ENCODE data around the gene CDH4.

CDH4 gene

GRCh38 chr20:61603715-61604114, 351.7 kb downstream of the CDH4 start:
- H3K4me3 ChIP-seq (ENCODE audit: extremely low read depth, insufficient read depth, low read length, poor library complexity, severe bottlenecking): no peak overlapping the region
- H3K27ac ChIP-seq (ENCODE audit: low read depth, low read length, severe bottlenecking): no peak overlapping the region
- H3K4me1 ChIP-seq (ENCODE audit: control insufficient read depth, insufficient read depth, low read length, poor library complexity, severe bottlenecking): no peaks in the 10 kb centered on the region
- H3K9me3 ChIP-seq (ENCODE audit: control insufficient read depth, low read length): no peaks in the 10 kb centered on the region
- no peaks in the 10 kb centered on the region for H3K36me3 ChIP-seq (ENCODE audit: control insufficient read depth, insufficient read depth, low read length)
- WGBS, 2 experiments (ENCODE audit: insufficient coverage in 2 of 2): 83 to 100% methylated on average over 1 to 2 of the region's 5 CpGs

- no peak overlapping the region for H3K27ac ChIP-seq (ENCODE audit: low read depth, low read length, severe bottlenecking)
- H3K9me3 ChIP-seq (ENCODE audit: control insufficient read depth, low read length): no peaks in the 10 kb centered on the region
- no peaks in the 10 kb centered on the region for H3K4me1 ChIP-seq (ENCODE audit: control insufficient read depth, insufficient read depth, low read length, poor library complexity, severe bottlenecking)
- no peak overlapping the region for H3K4me3 ChIP-seq (ENCODE audit: extremely low read depth, insufficient read depth, low read length, poor library complexity, severe bottlenecking)
- no peaks in the 10 kb centered on the region for H3K36me3 ChIP-seq (ENCODE audit: control insufficient read depth, insufficient read depth, low read length)
- WGBS, 2 experiments (ENCODE audit: insufficient coverage in 2 of 2): 76 to 88% methylated on average over 2 to 7 of the region's 7 CpGs
Measured at GRCh38 chr20:61604549-61604948, 352.5 kb downstream of the CDH4 start.

GRCh38 chr20:61605283-61605682, 353.2 kb downstream of the CDH4 start:
- H3K9me3 ChIP-seq (ENCODE audit: control insufficient read depth, low read length): no peaks in the 10 kb centered on the region
- no peak overlapping the region for H3K27ac ChIP-seq (ENCODE audit: low read depth, low read length, severe bottlenecking)
- H3K4me3 ChIP-seq (ENCODE audit: extremely low read depth, insufficient read depth, low read length, poor library complexity, severe bottlenecking): no peak overlapping the region
- H3K4me1 ChIP-seq (ENCODE audit: control insufficient read depth, insufficient read depth, low read length, poor library complexity, severe bottlenecking): no peaks in the 10 kb centered on the region
- H3K36me3 ChIP-seq (ENCODE audit: control insufficient read depth, insufficient read depth, low read length): no peaks in the 10 kb centered on the region

- no peak overlapping the region for H3K27ac ChIP-seq (ENCODE audit: low read depth, low read length, severe bottlenecking)
- no peaks in the 10 kb centered on the region for H3K4me1 ChIP-seq (ENCODE audit: control insufficient read depth, insufficient read depth, low read length, poor library complexity, severe bottlenecking)
- H3K36me3 ChIP-seq (ENCODE audit: control insufficient read depth, insufficient read depth, low read length): no peaks in the 10 kb centered on the region
- H3K4me3 ChIP-seq (ENCODE audit: extremely low read depth, insufficient read depth, low read length, poor library complexity, severe bottlenecking): no peak overlapping the region
- H3K9me3 ChIP-seq (ENCODE audit: control insufficient read depth, low read length): no peaks in the 10 kb centered on the region
- 86 to 94% methylated on average over 10 to 11 of the region's 12 CpGs for WGBS, 2 experiments (ENCODE audit: insufficient coverage in 2 of 2)
Measured at GRCh38 chr20:61605862-61606557, 353.9 kb downstream of the CDH4 start.

DNA sequence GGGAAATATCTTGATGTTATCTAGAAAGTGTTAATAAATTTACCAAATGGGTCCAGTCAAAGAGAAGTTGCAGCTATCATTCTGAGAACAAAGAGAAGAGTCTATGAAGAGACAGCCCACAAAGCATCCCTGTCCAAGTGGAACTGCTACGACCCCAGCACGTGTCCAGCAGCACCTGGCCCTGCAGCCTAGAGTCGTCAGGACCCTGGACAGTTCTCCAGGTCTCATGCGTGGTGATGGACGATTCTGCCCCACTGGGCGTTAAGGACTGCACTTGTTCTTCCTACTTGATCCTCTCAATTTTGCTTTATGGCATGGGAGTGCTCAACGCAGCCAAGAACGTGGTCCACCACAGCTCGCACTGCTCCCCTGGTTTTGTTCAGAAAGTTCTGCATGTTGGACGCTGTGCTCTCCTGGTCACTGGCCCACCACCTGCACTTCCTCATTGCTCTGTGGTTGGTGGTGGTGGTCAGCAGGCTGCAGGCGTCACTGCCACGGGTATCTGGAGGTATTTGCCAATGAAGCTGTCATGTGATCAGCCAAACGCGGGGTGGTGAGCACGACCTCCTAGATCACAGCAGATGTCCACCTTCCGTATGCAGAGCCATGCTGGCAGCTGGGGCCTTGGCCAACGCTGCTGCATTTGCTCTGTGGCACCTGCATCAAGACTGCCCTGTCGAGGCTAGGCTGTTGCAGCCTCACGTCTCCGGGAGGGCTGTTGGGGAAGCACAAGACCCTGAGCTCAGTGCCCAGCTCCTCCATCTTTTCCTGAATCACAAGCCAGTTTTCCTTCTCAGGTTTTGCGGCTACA, 356.4 kb downstream of the CDH4 start:
- no peak overlapping the region for H3K4me3 ChIP-seq (ENCODE audit: extremely low read depth, insufficient read depth, low read length, poor library complexity, severe bottlenecking)
- H3K27ac ChIP-seq (ENCODE audit: low read depth, low read length, severe bottlenecking): no peak overlapping the region
- H3K36me3 ChIP-seq (ENCODE audit: control insufficient read depth, insufficient read depth, low read length): no peaks in the 10 kb centered on the region
- 62 to 65% methylated on average over 20 to 21 of the region's 21 CpGs for WGBS, 2 experiments (ENCODE audit: insufficient coverage in 2 of 2)
- H3K4me1 ChIP-seq (ENCODE audit: control insufficient read depth, insufficient read depth, low read length, poor library complexity, severe bottlenecking): no peaks in the 10 kb centered on the region
- peaks cover 7% of the 10 kb centered on the region for H3K9me3 ChIP-seq (ENCODE audit: control insufficient read depth, low read length)

DNA sequence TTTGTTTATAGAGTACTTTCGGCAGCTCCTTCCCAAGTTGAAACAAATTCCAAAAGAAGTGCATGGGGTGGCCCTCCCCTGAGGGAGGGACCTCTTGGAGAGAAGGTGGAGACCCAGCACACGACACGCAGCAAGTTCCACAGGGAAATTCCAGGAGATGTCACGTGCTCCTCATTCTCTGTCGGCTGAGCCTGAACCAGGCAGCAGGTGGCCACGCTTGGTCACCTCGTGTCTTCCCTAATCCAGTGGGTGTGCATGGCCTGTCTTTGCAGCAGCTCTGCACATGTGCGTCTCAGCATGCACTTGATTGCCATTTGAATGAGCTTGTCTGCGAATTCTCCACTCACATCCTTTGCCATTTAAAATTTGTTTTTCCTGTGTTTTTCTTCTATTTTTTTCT, 357.4 kb downstream of the CDH4 start:
- no peak overlapping the region for H3K27ac ChIP-seq (ENCODE audit: low read depth, low read length, severe bottlenecking)
- H3K9me3 ChIP-seq (ENCODE audit: control insufficient read depth, low read length): peaks cover 7% of the 10 kb centered on the region
- H3K4me3 ChIP-seq (ENCODE audit: extremely low read depth, insufficient read depth, low read length, poor library complexity, severe bottlenecking): no peak overlapping the region
- H3K36me3 ChIP-seq (ENCODE audit: control insufficient read depth, insufficient read depth, low read length): no peaks in the 10 kb centered on the region
- 80 to 81% methylated on average over 7 to 8 of the region's 9 CpGs for WGBS, 2 experiments (ENCODE audit: insufficient coverage in 2 of 2)
- no peaks in the 10 kb centered on the region for H3K4me1 ChIP-seq (ENCODE audit: control insufficient read depth, insufficient read depth, low read length, poor library complexity, severe bottlenecking)

DNA sequence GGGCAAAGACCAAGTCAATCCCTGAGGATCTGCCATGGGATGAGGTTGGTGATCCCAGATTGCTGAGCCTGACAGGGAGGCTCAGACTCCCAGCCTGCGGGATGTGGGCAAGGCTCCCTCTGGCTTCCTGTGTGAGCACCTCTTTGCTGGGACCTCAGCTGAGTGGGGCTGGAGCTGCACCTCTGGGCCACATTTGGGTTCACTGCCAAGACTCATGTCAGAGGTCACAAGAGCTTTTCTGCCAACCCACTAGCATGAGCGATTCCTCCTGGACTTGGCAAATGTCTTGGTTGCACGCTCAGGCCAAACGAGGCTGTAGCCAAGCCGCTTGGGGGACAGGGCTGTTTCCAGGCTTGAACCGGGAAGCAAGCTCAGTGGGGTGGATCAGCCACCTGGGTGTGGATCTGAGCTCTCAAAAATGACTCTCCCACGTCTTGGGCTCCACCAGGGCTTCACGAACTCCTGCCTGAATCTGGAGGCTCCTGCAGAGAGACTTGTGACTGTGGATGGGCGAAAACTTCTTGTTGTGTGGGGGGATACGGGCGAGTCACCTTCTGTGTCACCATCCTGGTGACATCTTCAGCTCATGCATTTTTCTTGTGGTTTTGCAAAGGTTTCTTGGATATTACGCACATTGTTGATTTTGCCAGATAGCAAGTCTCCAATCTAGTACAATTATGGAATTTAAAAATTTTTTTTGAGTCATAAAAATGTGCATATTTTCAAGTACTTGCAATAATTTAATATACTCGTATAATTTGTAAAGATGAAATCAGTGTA, 359.5 kb downstream of the CDH4 start:
- Histone ChIP-seq H3K4me1 (ENCODE audit: control insufficient read depth, insufficient read depth, low read length, poor library complexity, severe bottlenecking) (no peaks in the 10 kb centered on the region), H3K9me3 (ENCODE audit: control insufficient read depth, low read length) (peaks cover 7% of the 10 kb centered on the region), H3K36me3 (ENCODE audit: control insufficient read depth, insufficient read depth, low read length) (no peaks in the 10 kb centered on the region), H3K4me3 (ENCODE audit: extremely low read depth, insufficient read depth, low read length, poor library complexity, severe bottlenecking) (no peak overlapping the region), H3K27ac (ENCODE audit: low read depth, low read length, severe bottlenecking) (no peak overlapping the region)
- WGBS, 2 experiments (ENCODE audit: insufficient coverage in 2 of 2): 80 to 84% methylated on average over 7 to 8 of the region's 13 CpGs

GRCh38 chr20:61613917-61614705, 362.1 kb downstream of the CDH4 start:
- H3K9me3 ChIP-seq (ENCODE audit: control insufficient read depth, low read length): peaks cover 7% of the 10 kb centered on the region
- no peaks in the 10 kb centered on the region for H3K36me3 ChIP-seq (ENCODE audit: control insufficient read depth, insufficient read depth, low read length)
- H3K27ac ChIP-seq (ENCODE audit: low read depth, low read length, severe bottlenecking): no peak overlapping the region
- no peaks in the 10 kb centered on the region for H3K4me1 ChIP-seq (ENCODE audit: control insufficient read depth, insufficient read depth, low read length, poor library complexity, severe bottlenecking)
- WGBS, 2 experiments (ENCODE audit: insufficient coverage in 2 of 2): 83 to 89% methylated on average over 11 to 12 of the region's 13 CpGs
- no peak overlapping the region for H3K4me3 ChIP-seq (ENCODE audit: extremely low read depth, insufficient read depth, low read length, poor library complexity, severe bottlenecking)

- Histone ChIP-seq H3K4me3 (ENCODE audit: extremely low read depth, insufficient read depth, low read length, poor library complexity, severe bottlenecking) (no peak overlapping the region), H3K9me3 (ENCODE audit: control insufficient read depth, low read length) (peaks cover 7% of the 10 kb centered on the region), H3K36me3 (ENCODE audit: control insufficient read depth, insufficient read depth, low read length) (no peaks in the 10 kb centered on the region), H3K27ac (ENCODE audit: low read depth, low read length, severe bottlenecking) (no peak overlapping the region), H3K4me1 (ENCODE audit: control insufficient read depth, insufficient read depth, low read length, poor library complexity, severe bottlenecking) (no peaks in the 10 kb centered on the region)
- WGBS, 2 experiments (ENCODE audit: insufficient coverage in 2 of 2): 80% methylated on average over 2 of the region's 2 CpGs; no CpG with 5 or more reads in 1 of the 2 experiments
Measured at GRCh38 chr20:61614706-61615100, 362.6 kb downstream of the CDH4 start.

- H3K27ac ChIP-seq (ENCODE audit: low read depth, low read length, severe bottlenecking): no peak overlapping the region
- H3K9me3 ChIP-seq (ENCODE audit: control insufficient read depth, low read length): peaks cover 7% of the 10 kb centered on the region
- no peaks in the 10 kb centered on the region for H3K4me1 ChIP-seq (ENCODE audit: control insufficient read depth, insufficient read depth, low read length, poor library complexity, severe bottlenecking)
- no peak overlapping the region for H3K4me3 ChIP-seq (ENCODE audit: extremely low read depth, insufficient read depth, low read length, poor library complexity, severe bottlenecking)
- H3K36me3 ChIP-seq (ENCODE audit: control insufficient read depth, insufficient read depth, low read length): no peaks in the 10 kb centered on the region
- 96 to 97% methylated on average over 12 to 15 of the region's 15 CpGs for WGBS, 2 experiments (ENCODE audit: insufficient coverage in 2 of 2)
Measured at GRCh38 chr20:61615806-61616205, 363.7 kb downstream of the CDH4 start.

All from mesodermal cell (in vitro differentiated cells).